SKM-1 treated with dmso at 0.1 percent for 144 hours (cell line): ENCODE measurements around the gene TMEM219.

ENCODE experiments used
- DNase-seq: peaks from one replicate; lab custom pipeline; 2025; ENCODE audit not compliant: unreplicated experiment; lab: John Stamatoyannopoulos, UW

TMEM219 gene

DNA sequence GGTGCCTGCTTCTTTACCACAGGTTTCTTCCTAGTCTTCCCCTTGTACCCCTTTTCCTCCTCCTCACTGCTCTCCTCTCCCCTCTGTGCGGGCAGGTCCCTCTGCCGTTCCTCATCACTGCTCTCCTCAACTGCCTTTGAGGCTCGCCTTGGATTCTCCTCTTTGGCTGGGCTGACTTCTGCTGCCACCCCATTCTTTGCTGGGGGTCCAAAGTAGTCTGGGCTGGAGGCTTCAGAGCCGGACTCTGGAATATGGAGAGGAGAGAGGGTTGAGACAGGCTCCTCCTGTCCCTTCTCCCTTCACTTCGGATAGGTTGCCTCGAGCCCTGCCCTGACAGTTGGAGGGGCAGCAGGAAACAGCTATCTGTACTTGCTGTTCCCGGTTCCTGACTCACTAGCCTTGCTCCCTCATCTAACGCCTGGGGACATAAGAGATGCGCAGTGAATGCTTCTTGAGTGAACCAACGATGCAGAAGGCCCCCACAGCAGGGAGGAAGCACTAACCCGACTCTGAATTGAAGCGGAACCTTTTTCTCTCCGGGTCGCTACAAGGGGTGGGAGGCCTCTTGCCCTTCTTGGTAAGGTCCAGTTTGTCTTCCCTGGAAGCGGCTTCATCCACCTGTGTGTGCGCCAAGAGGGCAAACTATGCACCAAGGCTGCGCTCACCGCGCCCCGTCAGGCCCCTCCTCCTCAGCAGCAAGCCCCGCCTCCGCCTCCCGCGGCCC is 32.9 kb downstream of the TMEM219 start:
- no peak for DNase-seq

DNA sequence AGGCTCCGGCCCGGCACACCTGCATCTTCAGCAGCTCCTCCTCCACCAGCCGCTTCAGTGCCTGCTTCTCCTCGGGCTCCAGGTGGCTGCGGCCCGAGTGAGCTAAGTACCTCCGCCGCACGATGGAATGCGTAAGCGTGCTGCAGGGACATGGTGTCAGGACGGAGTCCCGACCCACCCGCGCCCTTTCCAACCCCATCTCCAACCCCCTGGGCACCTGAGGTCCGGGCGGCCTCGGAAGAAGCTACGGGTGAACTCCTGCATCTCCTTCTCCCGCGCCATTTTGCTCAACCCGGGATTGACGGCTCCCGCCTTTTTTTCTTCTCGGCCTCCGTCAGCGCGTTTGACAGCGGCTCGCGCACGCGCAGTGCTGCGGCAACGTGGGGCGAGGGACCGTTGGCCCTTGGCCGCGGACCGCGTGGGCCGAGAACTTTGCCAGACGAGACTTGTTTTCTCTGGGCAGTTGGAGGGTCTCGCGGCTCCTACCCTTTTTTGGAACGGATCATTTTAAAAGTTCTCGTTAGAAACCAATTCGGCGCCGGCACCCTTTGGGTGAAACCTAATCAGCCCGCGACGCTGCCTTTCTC is 33.5 kb downstream of the TMEM219 start, which contains the start of gene HIRIP3:
HIRIP3 (minus strand) TSS at position 294 of the 587 bp plus-strand sequence; CDS start at position 282, 12 bp downstream.
- DNase-seq: peak; percentile 79

DNA sequence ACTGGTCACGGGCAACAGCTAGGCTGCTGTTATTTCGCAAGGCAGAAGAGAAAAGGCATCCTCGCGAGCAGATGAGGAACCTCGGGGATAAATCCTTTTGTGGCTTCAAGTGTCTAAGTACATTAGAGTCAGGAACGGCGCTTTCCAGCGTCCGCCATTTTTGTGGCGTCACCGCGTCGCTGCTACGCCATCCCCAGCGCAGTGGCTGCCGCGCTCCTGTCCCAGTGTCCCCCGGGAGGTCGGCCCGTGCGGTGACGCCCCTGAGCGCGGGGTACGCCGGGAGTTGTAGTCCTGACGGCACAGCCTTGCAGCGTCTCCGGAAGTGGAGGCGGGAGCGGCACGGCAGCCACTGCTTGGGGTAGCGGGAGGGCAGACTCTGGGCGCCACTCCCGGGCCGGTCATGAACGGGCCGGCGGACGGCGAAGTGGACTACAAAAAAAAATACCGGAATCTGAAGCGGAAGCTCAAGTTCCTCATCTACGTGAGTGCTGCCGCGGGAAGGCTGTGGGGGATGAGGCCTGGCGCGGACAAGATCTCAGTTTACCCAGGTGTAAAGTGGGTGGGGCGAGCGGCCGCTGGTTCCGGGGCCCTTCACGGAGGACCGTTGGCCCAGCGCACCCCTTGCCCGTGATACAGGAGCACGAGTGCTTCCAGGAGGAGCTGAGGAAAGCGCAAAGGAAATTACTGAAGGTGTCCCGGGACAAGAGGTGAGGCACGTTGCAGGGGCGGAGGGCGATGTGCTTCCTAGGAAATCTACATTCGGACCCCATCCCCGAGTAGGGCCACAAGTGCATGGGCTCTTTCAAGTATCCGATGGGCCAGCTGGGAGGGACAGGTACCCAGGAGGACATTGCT is 34.3 kb downstream of the TMEM219 start, which contains the start of gene INO80E:
INO80E (plus strand) TSS at position 331 of the 855 bp plus-strand sequence; CDS start at position 401, 70 bp downstream.
- DNase-seq: peak; percentile 92

DNA sequence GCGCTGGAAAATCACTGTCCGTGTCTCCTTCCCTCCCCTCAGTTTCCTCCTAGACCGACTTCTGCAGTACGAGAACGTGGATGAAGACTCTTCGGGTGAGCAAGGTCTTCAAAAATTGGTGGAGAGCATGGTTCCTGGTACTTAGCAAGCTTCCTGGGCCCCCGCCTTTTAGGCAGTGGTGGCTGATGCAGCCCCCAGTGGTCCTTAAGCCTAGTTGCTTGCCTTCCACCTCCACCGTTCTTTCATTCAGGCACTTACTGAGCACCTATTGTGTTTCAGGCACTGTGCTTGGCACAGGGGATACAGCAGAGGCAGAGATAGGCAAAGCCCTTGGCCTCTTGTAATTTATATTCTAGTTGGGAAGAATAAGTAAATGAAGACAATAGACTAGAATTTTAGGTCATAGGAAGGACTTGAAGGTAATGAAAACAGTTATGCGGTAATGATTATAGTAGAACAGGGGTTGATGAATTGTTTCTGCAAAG is 34.9 kb downstream of the TMEM219 start:
- DNase-seq: no peak

DNA sequence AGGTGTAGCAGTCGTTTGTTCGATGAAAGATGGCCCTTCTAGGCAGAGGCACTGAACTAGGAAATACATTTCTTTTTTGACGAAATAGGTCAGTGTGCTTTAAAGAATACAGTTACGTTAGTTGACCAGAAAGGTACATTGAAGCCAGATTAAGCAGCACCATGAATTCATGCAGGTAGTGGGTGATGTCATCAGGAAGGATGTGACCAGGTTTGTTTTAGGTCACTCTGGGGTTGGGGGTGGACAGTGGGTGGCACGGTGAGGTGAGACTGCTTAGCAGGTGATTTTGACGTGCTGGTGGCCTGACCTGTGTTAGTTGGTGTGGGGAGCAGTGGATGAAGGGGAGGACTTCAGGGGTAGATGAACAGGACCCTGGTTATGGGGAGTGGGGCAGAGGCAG is 37.7 kb downstream of the TMEM219 start:
- DNase-seq: no peak

DNA sequence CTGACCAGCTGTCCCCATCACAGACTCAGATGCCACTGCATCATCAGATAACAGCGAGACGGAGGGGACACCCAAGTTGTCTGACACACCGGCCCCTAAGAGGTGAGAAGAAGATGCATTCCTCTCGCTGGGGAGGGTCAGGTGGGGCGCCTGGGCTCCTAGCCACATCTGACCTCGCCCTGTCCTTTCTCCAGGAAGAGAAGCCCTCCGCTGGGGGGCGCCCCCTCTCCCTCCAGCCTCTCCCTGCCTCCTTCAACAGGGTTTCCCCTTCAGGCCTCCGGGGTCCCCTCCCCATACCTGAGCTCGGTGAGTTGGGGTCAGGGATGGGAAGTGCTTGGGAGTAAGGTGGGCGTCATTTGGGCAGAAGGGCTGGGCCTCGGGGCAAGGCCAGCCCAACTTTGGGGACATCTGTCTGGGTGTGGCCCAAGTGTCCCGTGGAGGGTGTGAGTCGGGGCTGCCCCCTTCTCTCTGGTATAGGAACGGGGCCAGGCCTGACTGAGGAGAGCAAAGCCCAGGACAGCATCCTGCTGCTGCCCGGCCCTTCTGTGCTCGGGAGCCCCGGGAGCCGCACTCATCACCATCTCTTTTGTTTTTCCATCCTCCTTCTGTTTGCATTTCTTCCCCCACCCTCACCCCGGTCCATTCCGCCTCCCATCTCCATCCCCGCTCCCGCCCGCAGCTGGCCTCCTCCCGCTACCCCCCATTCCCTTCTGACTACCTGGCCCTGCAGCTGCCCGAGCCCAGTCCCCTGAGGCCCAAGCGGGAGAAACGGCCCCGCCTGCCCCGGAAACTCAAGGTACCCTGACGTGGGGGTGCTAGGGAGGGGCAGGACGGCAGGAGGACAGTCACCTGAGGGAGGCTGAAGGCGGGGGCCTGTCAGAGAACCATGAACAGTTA is 39.1 kb downstream of the TMEM219 start:
- no peak for DNase-seq

DNA sequence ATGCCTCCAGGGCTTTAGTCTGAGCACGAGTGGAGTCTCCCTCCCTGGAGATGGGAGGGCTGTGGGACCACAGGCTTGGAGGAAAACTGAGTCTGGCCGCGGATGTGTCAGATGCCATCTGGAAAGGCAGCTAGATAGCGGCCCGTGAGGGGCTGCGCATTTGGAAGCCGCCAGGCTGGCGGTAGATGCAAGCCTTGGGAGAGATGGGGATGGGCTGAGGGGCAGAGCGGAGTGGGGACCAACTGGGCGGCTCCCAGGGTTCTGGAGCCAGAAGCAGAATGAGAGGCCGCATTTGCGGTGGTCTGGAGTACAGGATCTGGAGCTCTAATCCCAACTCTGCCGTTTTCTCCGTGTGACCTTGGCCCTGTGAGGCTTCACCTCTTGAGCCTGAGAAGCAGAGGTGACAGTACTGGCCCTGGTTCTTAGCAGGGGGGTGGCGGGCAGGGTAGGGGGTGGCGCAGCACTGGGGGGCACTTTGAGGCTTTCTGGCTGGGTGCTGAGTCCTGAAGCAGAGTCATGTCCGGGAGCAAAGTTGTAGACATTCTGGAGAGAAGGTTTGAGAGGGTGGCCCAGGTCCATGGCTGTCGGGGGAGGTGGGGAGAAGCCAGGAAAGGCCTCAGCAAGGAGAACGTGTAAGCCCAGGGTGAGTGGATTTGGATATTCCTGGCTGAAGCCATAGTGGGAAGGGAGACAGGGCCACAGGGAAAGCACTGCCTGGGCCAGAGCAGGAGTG is 40.9 kb downstream of the TMEM219 start:
- DNase-seq: no peak

DNA sequence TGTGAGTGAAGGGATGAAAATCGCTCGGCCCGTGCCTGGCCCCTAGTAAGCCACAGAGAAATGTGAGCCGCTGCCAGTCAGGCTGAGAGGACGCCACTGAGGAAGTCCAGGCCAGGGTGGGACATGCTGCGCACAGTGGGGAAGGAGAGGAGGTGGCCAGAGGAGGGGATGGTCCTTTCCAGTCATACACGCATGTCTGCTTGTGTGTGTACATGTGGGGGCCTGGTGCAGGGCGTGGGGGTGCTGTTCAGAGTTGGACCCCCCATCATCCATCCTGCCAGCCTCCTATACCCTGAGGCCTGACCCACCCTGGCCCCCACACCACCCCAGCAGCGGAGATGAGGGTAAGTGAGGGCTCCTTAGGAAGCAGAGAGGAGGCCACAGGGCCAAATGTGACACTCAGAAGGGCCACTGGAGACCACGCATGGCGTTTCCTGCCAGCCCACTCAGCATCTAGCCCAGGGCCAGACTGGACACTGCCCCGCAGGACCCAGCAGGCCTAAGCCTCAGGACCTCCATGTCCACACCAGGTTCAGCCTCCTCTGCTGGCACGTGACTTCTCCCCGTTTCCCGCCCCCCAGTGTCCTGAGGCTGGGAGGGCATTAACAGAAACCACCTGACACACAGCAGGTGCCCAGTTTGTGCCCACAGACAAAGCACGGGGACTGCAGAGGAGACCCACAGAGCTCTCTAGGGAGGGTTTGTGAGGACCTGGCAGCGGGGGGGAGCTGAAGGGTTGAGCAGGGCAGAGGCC is 42.0 kb downstream of the TMEM219 start:
- DNase-seq: no peak

DNA sequence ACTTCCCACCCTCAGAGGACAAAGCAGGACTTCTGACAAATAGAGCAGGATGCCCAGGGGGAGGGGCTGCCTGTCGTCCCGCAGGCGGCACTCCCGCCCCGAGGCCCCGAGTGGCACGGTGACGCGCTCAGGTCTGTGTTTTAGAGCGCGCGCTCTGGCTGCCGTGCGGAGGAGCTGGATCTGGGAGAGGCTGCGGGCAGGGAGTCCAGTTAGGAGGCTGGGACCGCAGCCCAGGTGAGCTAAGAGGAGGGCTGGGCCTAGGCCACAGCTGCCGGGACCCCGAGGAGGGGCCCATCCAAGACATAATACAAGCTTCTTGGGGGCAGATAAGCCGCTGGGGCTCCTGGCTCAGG is 42.5 kb downstream of the TMEM219 start:
- no peak for DNase-seq

DNA sequence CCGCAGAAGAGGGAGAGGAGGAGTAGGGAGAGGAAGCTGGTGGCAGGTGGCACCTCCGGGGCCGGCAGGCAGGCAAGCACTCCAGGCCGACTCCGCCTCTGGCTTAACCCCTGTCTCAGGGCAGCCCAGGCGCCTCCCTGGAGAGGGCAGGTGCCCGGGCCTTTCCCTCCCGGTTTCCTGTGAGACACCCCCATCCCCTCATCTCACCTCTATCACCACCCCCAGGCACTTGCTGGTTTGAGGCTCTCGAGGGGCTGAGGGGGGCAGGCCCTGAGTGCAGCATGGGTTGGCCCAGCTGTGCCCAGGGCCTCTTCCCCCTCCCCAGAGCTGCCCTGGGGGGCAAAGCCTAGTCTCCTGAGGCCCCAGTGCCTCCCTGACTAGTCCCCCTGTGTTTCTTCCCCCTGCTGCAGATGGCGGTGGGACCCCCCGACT is 42.9 kb downstream of the TMEM219 start:
- no peak for DNase-seq

DNA sequence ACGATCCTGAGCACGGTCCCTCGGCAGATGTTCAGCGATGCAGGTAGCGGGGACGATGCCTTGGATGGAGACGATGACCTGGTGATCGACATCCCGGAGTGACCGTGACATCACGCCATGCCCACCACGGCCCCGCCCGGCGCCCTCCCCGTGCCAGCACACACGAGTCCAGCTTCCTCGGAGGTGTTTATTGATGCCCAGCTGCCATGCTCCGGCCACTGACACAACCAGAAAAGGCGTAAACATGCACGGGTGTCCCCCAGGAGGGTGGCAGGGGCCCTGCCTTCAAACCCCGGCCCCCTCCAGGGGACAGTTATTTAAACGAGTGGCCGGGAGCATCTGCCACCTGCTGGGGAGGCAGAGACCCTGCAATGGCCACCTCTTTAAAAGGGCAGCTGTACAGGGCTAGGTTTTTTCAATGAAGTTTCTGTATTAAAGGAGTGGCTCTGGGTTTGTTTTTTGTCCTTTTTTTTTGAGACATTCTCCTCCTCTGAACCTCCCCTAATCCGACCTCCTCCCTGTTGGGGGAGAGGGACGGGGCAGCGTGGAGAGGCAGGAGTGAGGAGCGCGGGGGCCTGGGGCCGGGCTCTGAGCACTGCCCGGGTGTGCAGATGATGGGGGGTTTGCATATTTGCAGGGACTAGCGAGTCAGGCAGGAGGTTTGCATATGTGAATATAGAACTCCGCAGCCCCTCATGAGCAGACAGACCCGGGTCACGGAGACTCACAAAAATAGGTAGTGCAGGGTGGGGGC is 43.6 kb downstream of the TMEM219 start:
- DNase-seq: peak; percentile 39

DNA sequence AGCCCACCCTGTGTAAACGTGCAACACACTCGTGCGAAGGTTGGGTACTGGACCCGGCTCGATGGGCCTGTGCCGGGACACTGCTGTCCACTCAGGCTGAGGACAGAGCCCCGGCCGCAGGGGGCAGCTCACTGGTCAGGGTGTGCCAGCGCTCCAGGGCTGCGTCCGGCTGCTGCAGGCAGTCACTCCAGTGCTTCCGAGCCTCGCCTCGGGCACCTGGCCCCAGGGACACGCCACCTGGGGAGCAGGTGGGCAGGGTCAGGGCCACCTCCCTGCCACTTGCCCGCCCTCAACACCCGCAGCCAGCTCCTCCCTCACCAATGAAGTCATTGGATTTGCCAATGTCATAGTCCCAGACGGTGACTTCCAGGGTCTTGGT is 44.2 kb downstream of the TMEM219 start:
- no peak for DNase-seq

DNA sequence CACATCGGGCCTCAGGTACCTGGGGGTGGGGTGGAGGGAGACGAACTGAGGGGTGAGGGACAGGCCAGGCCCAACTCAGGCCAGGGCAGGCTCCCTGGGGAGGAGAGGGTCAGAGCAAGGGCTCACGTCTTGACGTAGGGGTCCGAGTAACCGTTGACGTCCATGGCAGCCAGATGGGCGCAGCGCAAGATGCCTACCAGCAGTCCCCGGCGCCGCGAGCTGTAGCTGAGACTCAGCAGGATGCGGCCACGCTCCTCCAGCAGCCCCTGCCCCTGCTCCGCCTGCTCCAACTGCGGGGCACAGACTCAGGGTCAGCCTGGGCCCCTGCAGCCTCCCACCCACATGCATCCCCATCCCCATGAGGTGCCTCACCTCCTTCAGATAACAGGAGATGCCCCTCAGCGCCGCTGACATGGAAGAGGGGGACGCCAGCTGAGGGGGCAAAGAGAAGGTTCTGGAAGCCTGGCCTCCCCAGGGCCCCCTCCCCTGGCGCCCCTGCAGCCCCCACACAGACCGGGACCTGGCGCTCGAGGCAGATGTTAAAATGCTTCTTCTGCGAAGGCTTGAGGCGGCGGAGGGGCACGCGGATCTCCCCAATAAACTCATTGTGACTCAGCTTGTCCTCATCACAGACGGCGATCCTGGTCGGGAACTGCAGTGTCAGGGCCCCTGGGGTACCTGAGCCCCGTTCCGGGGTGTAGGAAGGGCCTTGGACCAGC is 44.9 kb downstream of the TMEM219 start:
- DNase-seq: no peak

DNA sequence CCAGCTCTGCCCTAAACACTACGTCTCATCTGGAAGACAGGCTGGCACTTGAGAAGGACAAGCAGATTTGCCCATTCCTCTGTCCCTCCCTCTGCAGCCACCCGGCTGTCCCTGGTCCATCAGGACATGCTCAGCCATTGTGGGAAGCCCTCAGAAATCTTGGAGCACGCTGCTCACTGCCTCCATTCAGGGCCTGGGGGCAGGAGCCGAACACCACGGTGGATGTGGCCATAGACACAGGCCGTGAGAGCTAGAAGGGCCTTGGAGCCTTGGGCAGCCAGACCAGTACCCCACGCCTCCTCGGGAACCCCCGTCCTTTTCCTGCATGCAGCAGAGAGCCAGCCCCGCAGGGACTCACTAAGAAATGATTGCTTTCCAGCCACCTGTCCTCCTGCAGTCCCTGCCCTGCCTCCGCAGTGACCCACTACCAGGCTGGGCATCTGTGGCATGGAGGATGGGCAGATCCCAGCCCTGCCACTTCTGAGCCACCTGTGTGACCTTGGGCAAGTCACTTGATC is 45.6 kb downstream of the TMEM219 start:
- no peak for DNase-seq

DNA sequence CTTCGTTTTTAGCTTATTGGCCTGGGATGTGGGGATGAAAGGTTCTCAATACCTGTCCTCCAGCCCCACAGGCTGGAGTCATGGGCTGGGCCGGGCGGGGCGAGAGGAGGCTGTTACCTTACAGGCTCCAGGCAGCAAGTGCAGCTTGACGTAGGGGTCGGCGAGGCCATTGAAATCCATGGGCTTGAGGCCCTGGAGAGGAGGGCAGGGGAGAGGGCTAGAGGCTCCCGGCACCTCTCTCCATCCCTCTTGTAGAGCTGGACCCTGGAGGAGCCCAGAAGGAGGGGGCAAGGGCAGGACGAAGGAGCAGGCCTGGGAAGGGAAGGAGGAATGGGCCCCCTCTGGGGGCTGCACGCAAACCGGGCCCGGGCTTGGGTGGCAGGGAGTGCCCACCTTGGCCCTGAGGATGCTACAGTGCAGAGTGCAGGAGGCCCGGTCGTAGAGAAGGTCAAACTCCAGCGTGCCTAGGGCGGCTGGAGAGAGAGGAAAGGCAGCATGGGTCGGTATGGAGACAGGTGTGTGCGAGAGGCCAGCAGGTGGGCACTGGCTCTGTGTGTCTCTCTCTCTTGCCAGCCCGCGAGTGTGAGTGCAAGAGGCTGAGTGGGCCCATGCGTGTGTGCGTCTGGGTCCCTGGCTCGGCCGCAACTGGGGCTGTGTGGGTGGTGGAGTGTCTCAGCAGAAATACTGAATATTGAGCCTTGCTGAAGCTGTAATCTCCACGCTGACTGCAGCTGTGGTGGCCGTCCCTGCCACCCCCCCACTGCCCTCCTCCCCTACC is 47.4 kb downstream of the TMEM219 start:
- DNase-seq: no peak

DNA sequence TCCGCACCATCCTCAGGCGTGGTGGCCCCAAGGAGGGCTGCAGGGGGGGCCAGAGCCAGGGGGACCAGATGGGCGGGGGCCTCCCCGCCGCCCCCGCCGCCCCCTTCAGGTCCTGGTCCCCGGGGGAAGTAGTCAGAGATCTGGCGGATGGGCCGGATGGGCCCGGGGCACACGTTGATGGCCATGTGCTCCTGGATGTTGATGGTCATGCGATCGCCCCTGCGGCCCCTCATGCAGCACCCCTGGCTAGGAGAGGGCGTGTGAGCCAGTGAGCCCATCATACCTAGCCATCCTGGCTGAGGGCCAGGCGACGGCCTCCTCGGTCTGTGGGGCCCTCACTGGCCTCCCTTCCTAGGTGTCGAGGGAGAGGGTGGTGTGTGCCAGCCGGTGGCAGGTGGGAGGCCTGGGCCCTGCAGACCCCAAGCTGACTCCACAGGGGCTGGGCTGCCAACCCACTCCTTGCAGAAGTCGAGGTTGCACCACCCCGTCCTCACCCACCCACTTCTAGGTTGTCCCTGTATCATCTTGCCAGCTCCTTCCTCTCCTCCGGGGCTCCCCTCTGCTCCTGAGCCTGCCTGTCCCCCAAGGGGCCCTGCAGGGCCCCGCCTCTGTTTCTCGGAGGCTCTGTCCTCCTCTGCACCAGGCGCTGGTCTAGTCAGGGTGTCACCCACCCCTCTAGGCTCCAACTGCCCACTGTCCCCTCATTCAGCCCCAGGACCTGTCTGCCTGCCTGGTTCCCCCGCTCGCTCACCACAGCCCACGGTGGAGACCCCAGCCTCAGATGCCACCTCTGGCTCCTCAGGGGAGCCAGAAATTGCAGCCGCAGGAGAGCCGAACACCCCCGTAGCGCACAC is 48.3 kb downstream of the TMEM219 start:
- no peak for DNase-seq
